ENCODE results near the gene TP53AIP1.

DNA sequence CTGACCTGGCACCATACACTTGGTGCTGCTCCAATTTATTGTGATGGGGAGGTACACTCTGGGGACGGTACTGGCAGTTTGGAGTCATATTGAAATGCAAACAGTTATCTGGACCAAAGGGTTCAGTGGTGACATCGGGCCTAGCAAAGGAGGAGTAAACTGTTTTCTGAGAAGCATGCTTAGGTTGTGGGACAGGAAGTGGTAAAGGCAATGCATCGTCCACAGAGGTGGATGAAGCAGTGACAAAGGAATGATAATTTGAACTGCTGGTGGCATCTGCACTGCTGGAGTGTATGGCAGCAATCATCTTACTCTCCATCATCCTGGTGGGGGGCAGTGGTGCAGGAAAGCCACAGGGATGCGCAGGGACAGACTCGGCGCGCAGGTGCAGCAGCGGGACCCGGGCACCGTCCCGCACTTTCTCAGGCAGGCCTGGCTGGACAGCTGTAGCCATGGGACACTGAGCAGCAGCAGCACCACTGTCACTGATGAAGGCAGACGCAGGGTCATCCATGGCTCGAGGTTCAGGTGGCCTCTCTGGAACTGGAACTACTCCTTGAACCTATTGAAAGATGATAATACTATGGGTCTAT lies 28.0 kb upstream of the TP53AIP1 start:
- TF ChIP-seq YY1 (IDR thresholded peaks at IDR 0.05; ENCODE audit: insufficient read depth, insufficient read length): no peak
- TF ChIP-seq SUZ12 (IDR thresholded peaks at IDR 0.05; ENCODE audit: extremely low read depth, insufficient read depth, insufficient read length): no peak
- no peak for TF ChIP-seq ZNF274 (IDR thresholded peaks at IDR 0.05; ENCODE audit: low read depth, low read length)

Measured in NT2/D1 (cell line).